Prostate gland (tissue), 2 donors: Measurements from ENCODE around the gene ANKRD49. TPM values are rescaled to one million over a fixed set of nuclear protein-coding genes. Genes with fewer than 3 reads are reported as not detected.
A peak's percentile ranks its signal among the peaks of the same experiment; 100 is the strongest.

Experiments
- DNase-seq: peaks from one replicate; pipeline ENCODE4 v3.0.0-alpha.2; 2019; ENCODE audit warnings: low spot score
- H3K27ac ChIP-seq, 2 donors: fragments of 200-600 bp; sonication (generic); 2 replicates each; pipeline ENCODE4 v1.5.1; 2017 to 2019
- H3K27me3 ChIP-seq: fragments of 200-600 bp; sonication (generic); replicated peaks from 2 replicates; pipeline ENCODE4 v1.5.1; 2019; ENCODE audit not compliant: insufficient read depth
- H3K36me3 ChIP-seq, 2 donors: fragments of 200-600 bp; sonication (generic); 1 replicate in 1 of 2; 2 replicates in 1 of 2; pipeline versions ENCODE4 v1.5.1 to v1.8.1; 2017 to 2019
- H3K4me1 ChIP-seq: fragments of 200-600 bp; sonication (generic); replicated peaks from 2 replicates; pipeline ENCODE4 v1.5.1; 2019
- H3K4me3 ChIP-seq, 2 donors: fragments of 200-600 bp; sonication (generic); 2 replicates each; pipeline ENCODE4 v1.5.1; 2017 to 2019
- H3K9me3 ChIP-seq: fragments of 200-600 bp; sonication (generic); 2 replicates; pipeline ENCODE4 v1.5.1; 2017
- POLR2A ChIP-seq: fragments of 450-650 bp; IDR thresholded peaks from one replicate; pipeline ENCODE4 v1.6.1; 2016; ENCODE audit warnings: antibody characterized with exemption, mild to moderate bottlenecking
- POLR2AphosphoS5 ChIP-seq: sonication (generic); formaldehyde crosslinking; IDR thresholded peaks from one replicate; pipeline ENCODE4 v1.6.1; 2017; ENCODE audit warnings: antibody characterized with exemption
- whole genome bisulfite sequencing: methylation state at CpG from one replicate; pipeline ENCODE4 v1.1.5; 2018; 5-methylcytosine and 5-hydroxymethylcytosine counted together
- intact Hi-C: fragments of 100-400 bp; cut with DNase I; formaldehyde crosslinking; loops from one replicate; pipeline ENCODE4 v1.14.2; 2022
- total RNA-seq, 2 donors: library from RNA; depleted of rRNA; stranded (reverse); fragments of >200 nt; gene quantifications; one replicate each; pipeline ENCODE4 v1.1.0, GENCODE V29; 2016
- TF ChIP-seq, protein P1 (sequence below), 4 experiments: fragments of 200-600 bp in 2 of 4; fragments of 450-650 bp in 2 of 4; sonication (generic) in 2 of 4; IDR thresholded peaks; 1 replicate in 3 of 4; 2 replicates in 1 of 4; pipeline ENCODE4 v1.5.1; 2016 to 2019; ENCODE audit warnings: antibody characterized with exemption in 4 of 4, mild to moderate bottlenecking in 2 of 4, moderate library complexity in 2 of 4

Gene ANKRD49
- total RNA-seq, 2 donors from 2014 or later, result 11.6 to 15.6 TPM

DNA sequence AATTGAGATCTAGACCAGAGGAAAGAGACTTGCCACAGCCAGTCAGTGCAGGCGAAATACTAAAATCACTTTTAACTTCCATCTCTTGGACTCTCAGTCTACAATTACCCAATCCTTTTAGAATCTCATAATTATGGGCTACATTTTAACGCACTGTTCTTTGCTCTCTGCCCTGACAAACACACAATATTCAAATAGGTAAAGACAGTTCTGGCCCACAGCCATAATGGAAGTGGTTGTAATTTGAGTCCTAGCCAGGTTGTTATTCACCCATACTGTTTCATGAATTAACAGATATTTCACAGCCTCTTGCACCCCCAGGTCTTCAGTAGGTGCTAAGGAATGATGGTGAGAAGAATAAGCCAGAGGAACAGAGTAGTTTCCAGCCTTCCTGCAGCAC is 19.3 kb downstream of the ANKRD49 start:
- no peaks in the 10 kb centered on the region for H3K36me3 ChIP-seq
- 20% methylated on average over 2 of the region's 2 CpGs for WGBS
- TF ChIP-seq, protein P1, sequence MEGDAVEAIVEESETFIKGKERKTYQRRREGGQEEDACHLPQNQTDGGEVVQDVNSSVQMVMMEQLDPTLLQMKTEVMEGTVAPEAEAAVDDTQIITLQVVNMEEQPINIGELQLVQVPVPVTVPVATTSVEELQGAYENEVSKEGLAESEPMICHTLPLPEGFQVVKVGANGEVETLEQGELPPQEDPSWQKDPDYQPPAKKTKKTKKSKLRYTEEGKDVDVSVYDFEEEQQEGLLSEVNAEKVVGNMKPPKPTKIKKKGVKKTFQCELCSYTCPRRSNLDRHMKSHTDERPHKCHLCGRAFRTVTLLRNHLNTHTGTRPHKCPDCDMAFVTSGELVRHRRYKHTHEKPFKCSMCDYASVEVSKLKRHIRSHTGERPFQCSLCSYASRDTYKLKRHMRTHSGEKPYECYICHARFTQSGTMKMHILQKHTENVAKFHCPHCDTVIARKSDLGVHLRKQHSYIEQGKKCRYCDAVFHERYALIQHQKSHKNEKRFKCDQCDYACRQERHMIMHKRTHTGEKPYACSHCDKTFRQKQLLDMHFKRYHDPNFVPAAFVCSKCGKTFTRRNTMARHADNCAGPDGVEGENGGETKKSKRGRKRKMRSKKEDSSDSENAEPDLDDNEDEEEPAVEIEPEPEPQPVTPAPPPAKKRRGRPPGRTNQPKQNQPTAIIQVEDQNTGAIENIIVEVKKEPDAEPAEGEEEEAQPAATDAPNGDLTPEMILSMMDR (IDR thresholded peaks at IDR 0.05), result no peak
- TF ChIP-seq POLR2A (no peak), POLR2AphosphoS5 (no peak)
- H3K27me3 ChIP-seq, result no peaks in the 10 kb centered on the region
- intact Hi-C loops, result no loop called here
- DNase-seq, result no peak
- no peaks in the 10 kb centered on the region for H3K9me3 ChIP-seq
- no peak overlapping the region for H3K4me3 ChIP-seq
- H3K27ac ChIP-seq, result no peak overlapping the region
- no peaks in the 10 kb centered on the region for H3K4me1 ChIP-seq

DNA sequence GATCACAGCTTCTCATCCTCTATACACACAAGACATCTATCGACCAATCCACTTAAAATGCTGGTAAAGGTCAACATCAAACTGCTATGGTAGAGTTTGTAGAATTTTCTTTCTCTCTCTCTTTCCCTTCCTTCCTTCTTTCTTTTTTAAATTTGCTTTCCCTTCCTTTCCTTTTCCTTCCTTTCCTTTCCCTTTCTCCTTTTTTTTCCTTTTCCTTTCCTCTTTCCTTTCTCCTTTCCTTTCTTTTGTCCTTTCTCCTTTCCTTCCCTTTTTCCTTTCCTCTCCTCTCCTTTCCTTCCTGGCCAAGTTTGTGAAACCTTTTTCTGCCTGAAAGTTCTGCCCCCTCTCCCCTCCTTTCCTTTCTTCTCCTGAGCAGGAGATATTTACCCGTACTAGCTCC is 21.6 kb downstream of the ANKRD49 start:
- intact Hi-C loops, result no loop called here
- Histone ChIP-seq H3K27ac (no peak overlapping the region), H3K36me3 (no peaks in the 10 kb centered on the region), H3K4me1 (no peaks in the 10 kb centered on the region), H3K4me3 (no peak overlapping the region), H3K27me3 (no peaks in the 10 kb centered on the region), H3K9me3 (no peaks in the 10 kb centered on the region)
- WGBS, result 82% methylated on average over 2 of the region's 2 CpGs
- no peak for DNase-seq
- no peak for TF ChIP-seq POLR2A
- TF ChIP-seq POLR2AphosphoS5, result no peak
- TF ChIP-seq, protein P1 (IDR thresholded peaks at IDR 0.05), result no peak

DNA sequence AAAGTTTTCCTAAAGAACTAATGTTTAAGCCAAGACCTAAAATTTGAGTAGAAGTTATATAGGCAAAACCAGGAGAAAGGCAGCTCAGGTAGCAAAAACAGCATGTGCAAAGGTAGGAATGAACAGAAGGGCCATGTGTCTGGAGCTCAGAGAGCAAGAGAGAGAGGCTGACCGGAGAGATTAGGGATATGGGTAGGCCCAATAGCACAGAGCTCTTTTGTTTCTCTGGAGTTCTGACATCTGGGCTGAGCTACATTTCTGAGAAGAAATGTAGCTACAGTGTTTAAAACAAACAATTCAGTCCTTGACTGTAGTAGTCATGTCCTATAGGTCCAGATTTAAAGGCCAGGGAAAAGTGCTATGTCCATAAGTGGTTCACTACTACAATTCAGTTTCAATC is 22.9 kb downstream of the ANKRD49 start:
- no peaks in the 10 kb centered on the region for H3K36me3 ChIP-seq
- DNase-seq, result no peak
- no peaks in the 10 kb centered on the region for H3K27me3 ChIP-seq
- no peak overlapping the region for H3K27ac ChIP-seq
- no peak overlapping the region for H3K4me3 ChIP-seq
- H3K9me3 ChIP-seq, result no peaks in the 10 kb centered on the region
- intact Hi-C loops, result no loop called here
- TF ChIP-seq, protein P1 (IDR thresholded peaks at IDR 0.05), result no peak
- TF ChIP-seq POLR2A (no peak), POLR2AphosphoS5 (no peak)
- no peaks in the 10 kb centered on the region for H3K4me1 ChIP-seq
- 53% methylated on average over 1 of the region's 1 CpG for WGBS

DNA sequence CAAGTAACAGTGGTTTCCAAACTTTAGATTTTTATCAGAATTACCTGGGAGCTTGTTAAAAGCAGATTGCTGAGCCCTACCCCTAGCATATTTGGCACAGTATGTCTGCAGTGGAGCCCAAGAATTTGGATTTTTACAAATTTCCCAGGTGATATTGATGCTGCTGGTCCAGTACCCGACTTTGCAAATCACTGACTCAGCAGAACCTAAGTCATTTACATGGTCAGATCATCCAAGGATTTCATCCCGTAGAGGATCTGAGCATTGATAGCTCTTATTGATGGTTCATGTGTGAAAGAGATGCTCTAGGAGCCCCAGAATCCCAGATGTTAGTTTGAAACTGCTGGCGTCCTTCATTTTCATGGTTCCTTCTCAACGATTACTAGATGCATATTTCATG is 24.5 kb downstream of the ANKRD49 start:
- Histone ChIP-seq H3K27ac (no peak overlapping the region), H3K9me3 (no peaks in the 10 kb centered on the region), H3K4me3 (no peak overlapping the region), H3K36me3 (no peaks in the 10 kb centered on the region), H3K4me1 (no peaks in the 10 kb centered on the region), H3K27me3 (no peaks in the 10 kb centered on the region)
- TF ChIP-seq POLR2AphosphoS5 (no peak), POLR2A (no peak)
- TF ChIP-seq, protein P1 (IDR thresholded peaks at IDR 0.05), result no peak
- 62% methylated on average over 4 of the region's 4 CpGs for WGBS
- intact Hi-C loops, result no loop called here
- DNase-seq, result no peak

DNA sequence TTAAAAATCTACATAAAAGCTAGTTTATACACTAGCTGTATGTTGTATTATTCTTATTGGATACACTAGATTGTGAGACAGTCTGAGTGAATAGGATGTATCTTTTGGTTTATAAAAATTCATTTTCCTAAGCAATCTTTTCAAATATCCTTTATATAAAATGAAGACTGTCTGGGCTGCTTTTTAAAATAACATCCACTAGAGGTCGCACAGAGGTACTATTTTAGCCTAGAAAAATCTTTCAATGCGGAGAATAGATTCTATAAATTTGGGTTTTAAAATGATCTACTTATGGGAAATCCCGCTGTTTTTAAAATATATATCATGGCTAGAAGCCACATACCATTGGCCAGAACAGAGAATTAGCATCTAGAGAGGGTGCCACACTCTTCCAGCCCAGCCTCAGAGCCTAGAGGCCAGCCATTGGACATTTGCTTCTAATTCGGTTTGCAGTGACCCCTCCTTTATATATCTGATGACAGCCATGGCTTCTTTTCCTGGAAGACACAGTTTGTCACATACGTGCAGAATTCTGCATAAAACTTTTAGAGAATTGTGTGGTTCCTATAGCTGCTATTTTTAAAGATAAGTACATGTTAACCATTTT is 25.8 kb downstream of the ANKRD49 start:
- H3K27ac ChIP-seq, result no peak overlapping the region
- H3K27me3 ChIP-seq, result no peaks in the 10 kb centered on the region
- H3K4me1 ChIP-seq, result no peaks in the 10 kb centered on the region
- H3K4me3 ChIP-seq, result no peak overlapping the region
- intact Hi-C loops, result loop anchor here (10.0 kb wide), 2 partner anchors 75 to 375 kb away; no protein-coding TSS in a partner anchor
- no peak for DNase-seq
- no peak for TF ChIP-seq POLR2AphosphoS5
- TF ChIP-seq, protein P1 (IDR thresholded peaks at IDR 0.05), result peak; percentile 28 to 69 (median 62)
- TF ChIP-seq POLR2A, result no peak
- H3K36me3 ChIP-seq, result no peaks in the 10 kb centered on the region
- no peaks in the 10 kb centered on the region for H3K9me3 ChIP-seq
- WGBS, result 7% methylated on average over 5 of the region's 5 CpGs
